ENCODE results near the gene SH3BP1.

SH3BP1 gene

DNA sequence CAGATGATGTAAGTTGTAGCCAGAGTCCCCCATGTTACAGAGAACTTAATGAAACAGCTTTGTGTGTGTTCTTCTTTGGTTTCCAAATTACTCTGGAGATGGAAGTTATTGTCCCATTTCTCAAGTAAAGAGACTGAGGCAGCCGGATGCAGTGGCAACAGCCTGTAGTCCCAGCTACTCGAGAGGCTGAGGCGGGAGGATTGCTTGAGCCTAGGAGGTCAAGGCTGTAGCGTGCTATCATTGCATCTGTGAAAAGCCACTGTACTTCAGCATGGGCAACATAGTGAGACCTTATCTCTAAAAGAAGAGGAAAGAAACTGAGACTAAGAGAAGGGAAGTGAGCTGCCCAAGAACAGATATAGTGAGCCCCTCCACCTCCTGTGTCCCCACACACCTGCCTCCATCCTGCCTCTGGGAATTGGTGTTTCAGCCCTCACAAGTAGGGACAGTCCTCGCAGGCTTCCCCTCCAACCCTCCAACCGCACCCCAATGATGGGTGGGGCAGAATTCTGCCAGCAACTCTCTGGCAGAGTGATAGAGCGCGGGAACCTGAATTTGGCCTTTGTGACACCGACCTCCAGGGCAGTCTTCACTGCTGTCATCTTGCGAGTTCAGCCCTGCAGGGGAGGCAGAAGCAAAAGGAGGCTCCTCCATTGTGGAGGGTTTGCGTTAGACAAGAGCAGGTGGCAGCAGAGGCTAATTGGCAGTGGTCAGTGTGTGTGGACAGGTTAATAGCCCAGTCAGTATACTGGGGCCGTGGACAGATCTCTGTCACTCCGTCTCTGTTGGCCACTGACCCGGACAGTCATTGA is 20.6 kb downstream of the SH3BP1 start:
- DNase-seq, result no peak

DNA sequence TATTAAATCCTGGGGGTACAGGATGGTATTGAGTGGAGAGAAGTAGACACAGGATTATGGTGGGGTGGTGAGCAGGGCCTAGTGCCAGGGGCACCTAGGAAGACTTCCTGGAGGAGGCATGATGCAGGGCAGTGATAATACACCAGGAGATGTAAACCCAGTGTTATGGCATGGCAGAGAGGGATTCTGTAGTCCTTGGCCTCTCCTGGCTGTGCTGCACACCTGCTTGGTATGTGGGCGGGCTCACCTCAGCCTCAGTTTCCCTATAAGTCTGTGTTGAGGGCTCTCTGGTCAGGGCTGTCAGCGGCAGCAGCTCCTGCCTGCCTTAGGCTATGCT is 21.2 kb downstream of the SH3BP1 start:
- DNase-seq, result no peak

DNA sequence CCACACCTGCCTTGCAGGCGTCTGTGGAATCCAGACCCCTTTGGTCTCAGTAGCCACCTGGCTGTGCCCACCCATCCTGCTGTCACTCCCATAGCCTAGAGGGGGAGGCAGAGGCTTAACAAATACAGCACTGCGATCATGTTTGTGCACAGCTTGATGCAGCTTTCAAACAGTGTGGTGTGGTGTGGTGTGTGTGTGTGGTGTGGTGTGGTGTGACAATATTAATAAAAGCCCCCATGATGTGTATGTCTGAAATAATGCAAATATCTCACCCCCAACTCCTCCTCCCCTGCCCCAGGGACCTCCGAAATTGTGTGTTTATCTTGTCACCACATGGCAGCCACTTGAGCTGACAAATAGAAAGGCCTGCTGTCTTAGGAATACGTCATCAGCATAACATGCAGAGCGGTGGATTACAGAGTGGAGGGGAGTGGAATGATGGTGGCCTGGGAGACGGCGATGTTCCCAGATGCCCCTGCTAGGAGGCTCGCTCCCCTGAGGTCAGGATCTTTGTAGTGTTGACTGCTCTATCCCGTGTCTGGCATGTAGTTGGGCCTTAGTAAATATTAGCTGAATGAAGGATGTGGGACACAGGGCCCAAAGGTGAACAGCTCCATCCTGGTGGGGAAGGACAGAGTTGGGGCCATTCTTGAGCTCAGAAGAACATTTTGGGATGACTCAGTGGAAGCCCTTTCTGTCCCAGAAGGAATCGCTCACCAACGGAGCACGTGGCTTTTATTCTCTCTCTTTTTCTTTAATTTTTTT is 21.9 kb downstream of the SH3BP1 start:
- no peak for DNase-seq

DNA sequence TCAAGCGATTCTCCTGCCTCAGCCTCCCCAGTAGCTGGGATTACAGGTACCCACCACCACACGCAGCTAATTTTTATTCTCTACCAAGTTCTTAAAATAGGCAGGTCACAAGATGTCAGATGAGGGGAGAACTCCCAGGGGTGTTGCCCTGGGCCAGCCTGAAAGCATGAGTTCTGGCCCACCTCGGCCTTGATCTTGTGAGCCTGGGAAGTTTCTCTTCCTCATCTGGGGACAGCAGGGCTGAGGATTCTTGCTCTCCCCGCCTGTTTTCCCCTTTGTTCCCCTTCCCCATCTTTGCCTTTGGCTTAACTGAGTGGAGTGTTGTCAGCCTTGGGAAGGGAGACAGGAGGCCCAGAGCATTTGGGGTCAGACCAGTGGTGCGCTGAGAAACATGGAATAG is 22.6 kb downstream of the SH3BP1 start:
- no peak for DNase-seq

DNA sequence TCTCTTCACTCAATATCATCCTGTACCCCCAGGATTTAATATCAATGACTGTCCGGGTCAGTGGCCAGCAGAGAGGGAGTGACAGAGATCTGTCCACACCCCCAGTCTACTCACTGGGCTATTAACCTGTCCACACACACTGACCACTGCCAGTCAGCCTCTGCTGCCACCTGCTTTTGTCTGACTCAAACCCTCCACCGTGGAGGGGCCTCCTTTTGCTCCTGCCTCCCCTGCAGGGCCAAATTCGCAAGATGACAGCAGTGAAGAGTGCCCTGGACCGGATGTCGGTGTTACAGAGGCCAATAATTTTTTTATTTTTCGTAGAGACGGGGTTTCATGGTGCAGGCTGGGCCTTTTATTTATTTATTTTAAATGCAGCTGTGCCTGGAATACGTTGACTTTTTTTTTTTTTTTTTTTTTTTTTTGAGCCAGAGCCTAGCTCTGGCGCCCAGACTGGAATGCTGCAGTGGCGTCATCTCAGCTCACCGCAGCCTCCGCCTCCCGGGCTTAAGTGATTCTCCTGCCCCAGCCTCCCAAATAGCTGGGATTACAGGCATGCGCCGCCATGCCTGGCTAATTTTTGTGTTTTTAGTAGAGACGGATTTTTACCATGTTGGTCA is 24.2 kb downstream of the SH3BP1 start:
- DNase-seq, result no peak

DNA sequence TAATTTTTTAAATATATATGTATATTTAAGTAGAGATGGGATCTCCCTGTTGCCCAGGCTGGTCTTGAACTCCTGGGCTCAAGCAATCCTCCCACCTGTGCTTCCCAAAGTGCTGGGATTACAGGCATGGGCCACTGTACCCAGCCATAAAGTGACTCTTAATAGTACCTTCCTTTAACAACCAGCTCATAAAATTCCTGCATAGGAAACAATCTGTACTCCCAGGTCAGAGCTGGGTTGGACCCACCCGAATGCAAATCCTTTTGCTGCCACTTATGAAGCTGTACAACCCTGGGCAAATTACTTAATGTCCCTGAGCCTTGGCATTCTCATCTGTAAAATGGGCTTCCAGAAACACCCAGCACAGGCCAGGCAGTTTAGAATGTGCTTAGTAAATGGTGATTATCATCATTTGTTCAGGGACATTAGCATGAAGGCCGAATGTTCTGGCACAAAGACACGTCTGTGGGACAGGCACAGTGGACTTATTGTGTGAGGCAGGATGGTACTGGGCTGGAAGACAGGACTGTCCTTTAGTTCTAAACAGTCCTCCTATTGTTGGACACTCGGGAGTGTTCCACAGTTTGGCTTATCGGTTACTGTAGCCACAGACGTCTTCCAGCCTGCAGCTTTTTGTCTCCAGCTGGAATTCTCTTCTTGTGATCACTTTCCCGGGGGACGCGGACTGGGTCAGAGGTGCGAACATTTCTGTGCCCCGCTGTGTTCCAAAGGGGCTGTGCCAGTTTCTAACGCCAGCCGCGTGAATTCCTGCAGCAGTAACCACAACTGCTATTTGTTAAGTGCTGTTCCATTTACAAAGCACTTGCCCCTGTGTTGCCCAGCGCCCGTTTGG is 25.0 kb downstream of the SH3BP1 start:
- no peak for DNase-seq

DNA sequence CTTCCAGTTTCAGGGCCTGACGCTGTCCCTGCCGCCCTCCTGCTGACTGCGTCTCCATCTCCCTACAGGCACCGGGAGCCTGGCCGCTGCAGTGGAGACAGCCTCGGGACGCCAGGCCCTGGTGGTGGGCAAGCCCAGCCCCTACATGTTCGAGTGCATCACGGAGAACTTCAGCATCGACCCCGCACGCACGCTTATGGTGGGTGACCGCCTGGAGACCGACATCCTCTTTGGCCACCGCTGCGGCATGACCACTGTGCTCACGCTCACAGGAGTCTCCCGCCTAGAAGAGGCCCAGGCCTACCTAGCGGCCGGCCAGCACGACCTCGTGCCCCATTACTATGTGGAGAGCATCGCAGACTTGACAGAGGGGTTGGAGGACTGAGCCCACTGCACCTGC is 26.0 kb downstream of the SH3BP1 start:
- no peak for DNase-seq

DNA sequence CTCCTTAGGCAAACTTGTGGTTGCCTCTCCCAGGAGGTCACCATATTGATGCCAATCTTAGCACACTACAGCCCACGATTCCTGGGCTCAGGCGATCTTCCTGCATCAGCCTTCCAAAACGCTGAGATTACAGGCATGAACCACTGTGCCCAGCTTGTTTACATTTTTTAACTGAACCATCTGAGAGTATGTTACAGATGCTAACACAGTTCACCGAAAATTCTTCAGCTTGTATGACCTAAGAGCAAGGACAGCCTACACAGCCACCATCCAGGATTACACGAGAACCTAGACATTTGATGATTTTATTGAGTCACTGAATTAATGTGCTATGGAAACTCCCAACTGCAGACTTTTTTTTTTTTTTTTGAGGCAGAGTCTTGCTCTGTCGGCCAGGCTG is 30.1 kb downstream of the SH3BP1 start:
- no peak for DNase-seq

DNA sequence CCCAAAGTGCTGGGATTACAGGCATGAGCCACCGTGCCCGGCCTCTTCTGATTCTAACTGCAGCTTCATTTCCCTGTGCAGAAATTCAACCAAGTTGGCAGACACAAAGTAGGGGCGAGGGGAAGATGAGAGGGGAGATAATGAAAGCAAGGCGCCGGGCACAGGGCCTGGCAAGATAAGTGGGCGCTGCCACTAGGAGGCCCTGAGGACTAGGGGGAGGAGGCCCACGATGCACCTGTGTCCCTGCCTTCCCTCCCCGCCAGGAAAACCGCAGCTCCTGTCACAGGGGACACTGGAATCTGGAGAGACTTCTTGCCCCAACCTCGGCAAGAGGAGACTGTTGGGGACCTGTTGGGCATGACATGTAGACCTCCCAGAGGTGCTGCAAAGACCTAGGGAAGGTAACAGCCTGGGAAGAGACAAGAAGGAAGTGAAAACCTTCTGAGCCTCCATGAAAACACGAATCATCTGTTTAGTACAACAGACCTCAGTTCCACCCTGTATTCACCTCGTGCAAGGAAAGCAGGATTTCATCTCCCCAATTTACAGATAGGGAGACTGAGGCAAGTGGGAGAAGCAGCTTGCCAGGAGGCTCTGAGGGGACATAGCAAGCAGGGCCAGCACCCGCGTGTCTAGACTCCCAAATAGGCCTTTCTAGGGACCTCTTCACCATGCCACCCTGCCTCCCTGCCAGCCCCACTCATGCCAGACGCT is 32.9 kb downstream of the SH3BP1 start:
- no peak for DNase-seq

DNA sequence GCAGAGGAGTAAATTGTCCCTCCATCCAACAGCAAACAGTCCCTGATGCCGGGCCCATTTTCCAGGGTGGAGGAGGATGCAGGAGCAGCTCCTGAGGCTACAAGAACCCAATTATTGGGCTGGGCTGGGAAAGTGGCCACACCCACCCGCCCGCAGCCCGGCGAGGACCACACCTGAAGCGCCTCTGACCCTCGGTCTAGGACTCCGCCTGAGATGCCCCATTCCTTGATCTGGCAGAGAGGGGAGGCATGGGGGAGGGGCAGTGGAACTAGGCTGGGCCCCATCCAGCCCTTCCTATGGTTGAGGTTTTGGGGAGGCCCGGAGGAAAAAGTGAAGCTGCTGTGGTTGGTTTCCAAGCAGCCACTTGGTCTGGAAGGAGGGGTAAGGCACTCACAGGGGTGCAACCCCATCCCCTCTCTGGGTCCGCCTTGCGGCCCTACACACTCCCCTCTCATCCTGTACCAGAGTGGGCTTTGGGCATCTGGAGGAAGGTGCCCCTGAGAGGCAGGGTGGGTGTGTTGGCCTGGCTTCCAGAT is 33.5 kb downstream of the SH3BP1 start:
- no peak for DNase-seq

DNA sequence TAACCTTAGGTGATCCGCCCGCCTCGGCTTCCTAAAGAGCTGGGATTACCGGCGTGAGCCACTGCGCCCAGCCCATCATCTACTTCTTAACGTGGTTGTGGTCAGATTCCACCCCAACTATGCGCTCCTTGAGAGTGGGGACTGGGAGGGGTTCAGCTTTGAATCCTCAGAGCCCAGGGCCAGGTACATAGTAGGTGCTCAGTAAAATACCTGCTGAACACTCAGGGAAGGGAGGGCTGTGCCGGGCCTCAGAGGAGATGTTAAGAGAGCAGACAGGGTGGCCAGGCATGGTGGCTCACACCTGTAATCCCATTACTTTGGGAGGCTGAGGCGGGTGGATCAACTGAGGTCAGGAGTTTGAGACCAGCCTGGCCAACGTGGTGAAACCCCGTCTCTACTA is 34.8 kb downstream of the SH3BP1 start:
- DNase-seq, result no peak

DNA sequence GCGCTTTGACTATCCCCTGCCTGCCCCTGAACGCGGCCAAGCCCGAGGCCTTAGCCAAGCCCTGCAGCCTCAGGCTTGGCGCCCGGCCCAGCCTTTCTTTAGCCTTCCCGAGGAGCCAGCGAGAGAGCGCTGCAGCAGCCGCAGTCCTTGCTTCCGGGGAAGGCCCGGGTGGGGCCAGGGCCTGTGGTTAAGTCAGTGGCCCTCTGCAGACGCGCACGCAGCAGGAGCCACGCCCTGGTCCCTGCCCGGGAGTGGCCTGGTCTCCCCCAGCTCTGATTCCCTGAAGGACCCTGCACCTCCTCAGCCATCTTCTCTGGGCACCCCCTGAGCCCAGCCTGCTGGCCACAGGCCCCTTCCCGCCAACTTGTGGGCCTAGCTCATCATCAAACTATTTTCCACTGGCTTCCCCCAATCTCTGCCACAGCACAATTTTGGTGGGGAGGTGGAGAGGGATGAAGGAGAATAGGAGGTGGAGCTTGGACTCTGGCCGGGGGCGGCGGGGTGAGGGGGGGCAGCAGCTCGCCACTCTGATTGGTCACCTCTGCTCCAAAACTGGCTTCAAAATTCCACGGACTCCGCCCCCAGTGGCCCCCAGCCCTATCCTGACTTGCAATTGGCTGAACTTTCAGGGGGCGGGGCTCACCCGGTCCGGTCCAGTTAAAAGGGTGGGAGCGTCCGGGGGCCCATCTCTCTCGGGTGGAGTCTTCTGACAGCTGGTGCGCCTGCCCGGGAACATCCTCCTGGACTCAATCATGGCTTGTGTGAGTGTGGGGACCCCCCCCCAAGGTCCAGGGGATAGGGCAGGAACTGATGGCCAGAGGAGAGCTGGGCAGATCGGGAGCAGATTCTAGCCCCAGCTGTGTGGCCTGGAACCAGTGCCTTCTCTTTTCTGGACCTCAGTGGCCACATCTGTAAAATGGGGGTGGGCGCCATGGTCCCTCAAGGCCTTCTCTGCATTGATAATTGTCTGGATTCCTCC is 35.8 kb downstream of the SH3BP1 start, which contains the start of gene LGALS1:
Gene LGALS1 (plus strand): TSS at position 686 of the 979 bp plus-strand sequence. CDS start 67 bp downstream, at position 753.
- DNase-seq, result no peak

DNA sequence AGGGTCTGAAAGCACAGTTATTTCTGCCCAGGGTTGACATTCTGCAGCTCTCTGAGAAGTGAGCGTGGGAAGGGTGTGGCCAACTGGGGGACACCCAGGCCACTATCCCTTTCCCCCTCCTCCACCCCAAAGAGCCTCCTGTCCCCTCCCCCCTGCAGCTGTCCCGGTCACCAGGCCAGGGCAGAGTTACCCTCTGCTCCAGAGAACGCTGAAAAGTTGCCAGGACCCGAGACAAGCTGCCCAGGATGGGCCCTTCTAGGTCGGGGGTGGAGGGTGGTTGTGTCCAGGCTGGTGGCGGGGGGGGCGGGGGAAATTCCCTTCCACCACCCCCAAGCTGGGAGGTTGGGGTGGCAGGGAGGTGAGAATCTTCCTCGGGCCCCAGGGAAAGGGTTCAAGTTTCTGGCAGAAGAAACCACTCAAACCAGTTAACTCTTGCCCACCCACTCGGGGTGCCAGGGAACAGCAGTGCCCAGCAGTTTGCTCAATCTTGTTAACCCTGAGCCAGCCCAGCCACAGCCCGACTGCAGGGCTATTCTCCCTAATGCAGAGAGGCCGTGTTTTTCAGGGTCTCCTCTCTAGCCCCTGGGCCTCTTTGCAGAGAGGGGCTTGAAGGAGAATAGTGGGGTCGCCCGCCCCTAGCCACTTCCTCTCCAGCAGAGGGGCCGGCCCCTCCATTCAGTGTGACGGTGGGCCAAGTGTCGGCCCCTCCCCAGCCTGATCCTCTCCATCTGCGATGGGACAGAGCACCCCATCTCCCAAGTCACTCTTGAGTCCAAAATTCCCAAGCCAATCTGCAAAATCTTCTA is 36.7 kb downstream of the SH3BP1 start:
- no peak for DNase-seq

DNA sequence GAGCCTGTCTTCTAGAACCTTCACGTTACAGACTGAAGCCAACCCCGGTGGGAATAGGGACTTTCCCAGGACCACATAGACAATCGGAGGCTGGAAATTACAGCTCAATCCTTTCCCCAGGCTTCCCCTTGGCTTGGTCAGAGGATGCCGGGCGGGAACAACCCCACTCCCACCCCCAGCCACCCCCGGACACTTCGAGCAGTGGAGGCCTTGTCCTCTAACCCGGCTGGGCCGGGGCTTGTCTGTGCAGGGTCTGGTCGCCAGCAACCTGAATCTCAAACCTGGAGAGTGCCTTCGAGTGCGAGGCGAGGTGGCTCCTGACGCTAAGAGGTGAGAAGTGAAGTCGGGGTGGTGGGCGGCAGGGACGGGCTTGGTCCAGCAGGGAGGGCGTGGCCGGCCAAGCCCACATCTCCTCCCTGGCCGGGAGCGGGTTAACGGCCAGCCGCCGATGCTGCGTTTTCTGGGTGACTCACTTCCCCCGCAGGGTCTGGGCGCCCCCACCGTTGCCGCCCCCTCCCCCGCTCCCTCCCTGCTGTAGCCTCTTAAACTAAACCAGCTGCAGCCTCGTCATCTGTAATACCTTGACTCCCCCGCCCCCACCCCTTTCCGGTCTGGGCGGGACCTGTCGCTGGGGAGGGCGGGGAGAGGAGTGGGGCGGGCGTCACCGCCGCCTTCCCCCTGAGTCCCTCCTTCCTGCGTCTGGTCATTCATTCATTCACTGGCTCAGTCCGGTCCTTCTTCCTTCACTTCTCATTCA is 37.4 kb downstream of the SH3BP1 start:
- peak; percentile 98 for DNase-seq

DNA sequence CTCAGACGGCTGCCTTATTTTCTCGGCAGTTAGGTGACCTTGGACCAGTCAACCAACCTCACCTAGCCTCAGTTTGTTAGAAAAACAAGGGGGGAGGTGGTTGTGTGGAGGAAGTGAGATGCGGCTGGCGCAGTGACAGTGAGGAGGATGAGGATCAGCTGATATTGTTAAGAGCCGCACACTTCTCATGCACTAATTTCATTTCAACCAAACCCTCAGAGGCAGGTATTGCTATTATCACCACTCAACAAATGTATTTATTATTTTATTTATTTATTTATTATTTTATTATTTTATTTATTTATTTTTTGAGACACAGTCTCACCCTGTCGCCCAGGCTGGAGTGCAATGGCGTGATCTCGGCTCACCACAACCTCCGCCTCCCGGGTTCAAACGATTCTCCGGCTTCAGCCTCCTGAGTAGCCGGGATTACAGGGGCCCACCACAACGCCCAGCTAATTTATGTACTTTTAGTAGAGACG is 38.1 kb downstream of the SH3BP1 start:
- DNase-seq, result no peak

DNA sequence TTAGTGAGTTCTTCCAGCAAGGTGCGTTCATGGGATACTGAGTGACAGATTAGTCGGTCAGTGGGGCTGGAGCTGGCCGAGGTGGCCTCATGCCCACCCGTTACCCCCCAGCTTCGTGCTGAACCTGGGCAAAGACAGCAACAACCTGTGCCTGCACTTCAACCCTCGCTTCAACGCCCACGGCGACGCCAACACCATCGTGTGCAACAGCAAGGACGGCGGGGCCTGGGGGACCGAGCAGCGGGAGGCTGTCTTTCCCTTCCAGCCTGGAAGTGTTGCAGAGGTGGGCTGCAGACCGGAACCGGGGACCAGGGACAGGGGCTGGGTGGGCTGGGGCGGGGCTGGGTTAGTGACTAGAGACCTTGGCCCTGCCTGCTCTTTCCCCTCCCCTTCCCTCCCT is 38.9 kb downstream of the SH3BP1 start:
- DNase-seq, result no peak

DNA sequence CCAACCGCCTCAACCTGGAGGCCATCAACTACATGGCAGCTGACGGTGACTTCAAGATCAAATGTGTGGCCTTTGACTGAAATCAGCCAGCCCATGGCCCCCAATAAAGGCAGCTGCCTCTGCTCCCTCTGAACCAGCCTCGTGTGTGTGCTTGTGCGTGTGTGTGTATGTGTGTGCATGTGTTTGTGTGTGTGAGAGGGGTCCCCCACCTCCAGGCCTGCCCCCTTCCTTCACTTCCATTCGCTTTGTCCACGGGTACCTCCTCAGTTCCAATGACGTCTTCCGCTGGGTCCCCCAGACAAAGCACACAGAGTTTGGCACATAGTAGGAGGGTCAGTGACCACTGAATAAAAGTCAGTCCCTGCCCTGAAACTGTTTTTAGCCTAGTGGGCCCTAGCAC is 40.2 kb downstream of the SH3BP1 start:
- no peak for DNase-seq

DNA sequence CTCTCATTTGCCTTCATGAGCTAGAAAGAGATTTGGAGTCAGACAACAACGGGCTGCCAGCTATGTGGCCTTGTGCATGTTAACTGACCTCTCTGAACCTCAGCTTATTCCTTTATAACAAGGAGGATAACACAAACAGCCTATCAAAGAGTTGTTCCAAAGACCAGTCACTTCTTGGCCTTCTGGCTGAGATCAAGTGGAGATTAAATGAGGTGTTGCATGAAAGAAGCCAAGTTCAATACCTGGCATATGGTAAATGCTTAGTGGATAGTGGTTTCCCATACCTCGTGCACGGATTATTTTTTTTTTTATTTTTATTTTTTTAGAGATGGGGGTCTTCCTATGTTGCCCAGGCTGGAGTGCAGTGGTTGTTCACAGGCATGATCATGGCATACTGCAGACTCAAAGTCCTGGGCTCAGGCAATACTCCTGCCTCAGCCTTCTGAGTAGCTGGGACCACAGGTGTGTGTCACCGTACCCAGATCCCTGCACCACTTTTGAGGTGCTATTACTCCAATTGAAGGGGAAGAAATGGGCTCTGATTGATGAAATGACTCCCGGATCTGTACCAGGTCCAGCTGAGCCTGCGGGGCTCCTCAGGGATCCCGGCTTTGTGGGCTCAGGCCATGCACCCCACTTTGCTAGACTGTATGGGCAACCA is 40.9 kb downstream of the SH3BP1 start:
- no peak for DNase-seq
